Keratinocyte (primary cell): ENCODE data around the gene MEGF10. TPM values are rescaled to one million over a fixed set of nuclear protein-coding genes. Genes with fewer than 3 reads are reported as not detected.

ENCODE experiments used
- DNase-seq: peaks from one replicate; pipeline ENCODE4 v3.0.0-alpha.2; 2011; ENCODE audit warnings: low read depth, missing footprints, low spot score
- FAIRE-seq: peaks from 2 replicates; lab custom pipeline; 2011; peaks lifted over from hg19 to GRCh38; lab: Jason Lieb, UNC
- H2AFZ ChIP-seq: 2 replicates; pipeline ENCODE4 v1.6.0; 2012; ENCODE audit warnings: low read length, control low read depth, inconsistent platforms; ENCODE audit not compliant: control insufficient read depth
- H3K27ac ChIP-seq: 2 replicates; pipeline ENCODE4 v1.5.1; 2011; ENCODE audit warnings: low read length; ENCODE audit not compliant: control insufficient read depth, insufficient read depth
- H3K27me3 ChIP-seq: 3 replicates; pipeline ENCODE4 v1.6.0; 2011; ENCODE audit warnings: low read length; ENCODE audit not compliant: control insufficient read depth, insufficient read depth; ENCODE audit errors: extremely low read depth
- H3K36me3 ChIP-seq, 2 experiments: 2 replicates in 1 of 2; 3 replicates in 1 of 2; pipeline ENCODE4 v1.5.1; 2011; ENCODE audit warnings: low read length in 2 of 2, mild to moderate bottlenecking in 1 of 2; ENCODE audit not compliant: control insufficient read depth in 2 of 2, insufficient read depth in 2 of 2; ENCODE audit errors: extremely low read depth in 1 of 2
- H3K4me1 ChIP-seq: 3 replicates; pipeline ENCODE4 v1.5.1; 2011; ENCODE audit warnings: low read length; ENCODE audit not compliant: control insufficient read depth, insufficient read depth; ENCODE audit errors: extremely low read depth
- H3K4me2 ChIP-seq: 3 replicates; pipeline ENCODE4 v1.6.0; 2011; ENCODE audit warnings: low read depth, low read length; ENCODE audit not compliant: control insufficient read depth, insufficient read depth; ENCODE audit errors: extremely low read depth
- H3K4me3 ChIP-seq, 3 experiments: fragments of 200-600 bp in 1 of 3; sonication (generic) in 1 of 3; 2 replicates in 2 of 3; 3 replicates in 1 of 3; pipeline ENCODE4 v1.5.1; 2011 to 2016; ENCODE audit warnings: low read length in 3 of 3, mild to moderate bottlenecking in 3 of 3, control low read depth in 2 of 3, inconsistent platforms in 1 of 3, low read depth in 1 of 3, mixed read lengths in 1 of 3, mixed run types in 1 of 3, moderate library complexity in 1 of 3; ENCODE audit not compliant: control insufficient read depth in 2 of 3, insufficient read depth in 2 of 3; ENCODE audit errors: extremely low read depth in 1 of 3
- H3K79me2 ChIP-seq: 2 replicates; pipeline ENCODE4 v1.6.0; 2012; ENCODE audit warnings: low read length; ENCODE audit not compliant: control insufficient read depth, insufficient read depth
- H3K9ac ChIP-seq: 3 replicates; pipeline ENCODE4 v1.6.0; 2011; ENCODE audit warnings: low read length; ENCODE audit not compliant: control insufficient read depth, insufficient read depth; ENCODE audit errors: extremely low read depth
- H3K9me1 ChIP-seq: 3 replicates; pipeline ENCODE4 v1.6.0; 2011; ENCODE audit warnings: low read length; ENCODE audit not compliant: control insufficient read depth, insufficient read depth; ENCODE audit errors: extremely low read depth
- H3K9me3 ChIP-seq: 2 replicates; pipeline ENCODE4 v1.5.1; 2012; ENCODE audit warnings: low read depth, low read length; ENCODE audit not compliant: control insufficient read depth
- H4K20me1 ChIP-seq: 3 replicates; pipeline ENCODE4 v1.6.0; 2011; ENCODE audit warnings: low read length; ENCODE audit not compliant: control insufficient read depth, insufficient read depth; ENCODE audit errors: extremely low read depth
- CTCF ChIP-seq, 3 experiments: IDR thresholded peaks in 1 of 3; conservative IDR thresholded peaks in 1 of 3; optimal IDR thresholded peaks in 1 of 3; 2 replicates in 2 of 3; 3 replicates in 1 of 3; pipeline versions ENCODE3 to v1.5.1; 2011; ENCODE audit warnings: low read length in 3 of 3, mild to moderate bottlenecking in 3 of 3, moderate library complexity in 2 of 3, control low read depth in 1 of 3, inconsistent platforms in 1 of 3; ENCODE audit not compliant: insufficient read depth in 2 of 3; ENCODE audit errors: extremely low read depth in 1 of 3
- EZH2 ChIP-seq: IDR thresholded peaks from one replicate; pipeline ENCODE4 v1.6.1; 2012; ENCODE audit warnings: inconsistent platforms, mild to moderate bottlenecking, low read length, moderate library complexity
- dilution Hi-C: fragments of 300-500 bp; cut with MboI; formaldehyde crosslinking; loops from one replicate; pipeline ENCODE4 v1.7.0; 2020; ENCODE audit warnings: low sequenced_read_pairs; ENCODE audit not compliant: extremely low pct_ligation_motif_present
- polyA plus RNA-seq, 5 experiments: library from polyadenylated mRNA; depleted of rRNA in 3 of 5; stranded (reverse) in 3 of 5; stranded (forward) in 1 of 5; unstranded in 1 of 5; fragments of >200 nt; gene quantifications; 1 replicate in 1 of 5; 2 replicates in 3 of 5; 3 replicates in 1 of 5; pipeline versions ENCODE4 v1.2.1 to v1.2.3, GENCODE V29; 2011 to 2012; ENCODE audit warnings: missing spikeins in 2 of 5, low read depth in 1 of 5, low replicate concordance in 1 of 5

Gene MEGF10
- polyA plus RNA-seq, 1 donor (not counting 4 experiments of a cell fraction or from before 2014, with no cell fraction given) = not detected

GRCh38 chr5:127367946-127368465 lies 77.4 kb downstream of the MEGF10 start:
- no peak overlapping the region for H3K4me2 ChIP-seq
- H3K9me3 ChIP-seq = no peaks in the 10 kb centered on the region
- no peaks in the 10 kb centered on the region for H3K4me1 ChIP-seq
- no peaks in the 10 kb centered on the region for H4K20me1 ChIP-seq
- no peaks in the 10 kb centered on the region for H3K27me3 ChIP-seq
- no peak for FAIRE-seq
- H3K4me3 ChIP-seq = no peak overlapping the region
- no peaks in the 10 kb centered on the region for H3K36me3 ChIP-seq
- dilution Hi-C loops = no loop called here
- no peak overlapping the region for H3K9ac ChIP-seq
- no peak for DNase-seq
- H3K27ac ChIP-seq = no peak overlapping the region
- TF ChIP-seq EZH2 (no peak), CTCF (optimal IDR thresholded peaks at IDR 0.05 in 1 of 3, IDR thresholded peaks at IDR 0.05 in 1 of 3, conservative IDR thresholded peaks at IDR 0.05 in 1 of 3; ENCODE audit: extremely low read depth in 1 of 3, insufficient read depth in 2 of 3, low read length in 3 of 3) (no peak)
- no peaks in the 10 kb centered on the region for H3K79me2 ChIP-seq
- H2AFZ ChIP-seq = no peak overlapping the region
- H3K9me1 ChIP-seq = no peaks in the 10 kb centered on the region

GRCh38 chr5:127369796-127370195 lies 79.2 kb downstream of the MEGF10 start:
- dilution Hi-C loops = no loop called here
- no peaks in the 10 kb centered on the region for H3K27me3 ChIP-seq

More at GRCh38 chr5:127369796-127370195, 79.2 kb downstream of the MEGF10 start:
- Histone ChIP-seq H3K36me3 (no peaks in the 10 kb centered on the region), H3K4me1 (no peaks in the 10 kb centered on the region), H4K20me1 (no peaks in the 10 kb centered on the region), H3K27ac (no peak overlapping the region), H3K4me3 (no peak overlapping the region), H3K79me2 (no peaks in the 10 kb centered on the region), H3K4me2 (no peak overlapping the region), H3K9ac (no peak overlapping the region), H3K9me3 (no peaks in the 10 kb centered on the region), H3K9me1 (no peaks in the 10 kb centered on the region), H2AFZ (no peak overlapping the region)
- FAIRE-seq = no peak
- DNase-seq = no peak
- TF ChIP-seq EZH2 = no peak
- no peak for TF ChIP-seq CTCF (optimal IDR thresholded peaks at IDR 0.05 in 1 of 3, IDR thresholded peaks at IDR 0.05 in 1 of 3, conservative IDR thresholded peaks at IDR 0.05 in 1 of 3; ENCODE audit: extremely low read depth in 1 of 3, insufficient read depth in 2 of 3, low read length in 3 of 3)
